PFSK-1 (cell line): Measurements from ENCODE around the gene TMED6.
A peak's percentile ranks its signal among the peaks of the same experiment; 100 is the strongest.

Experiments used
- FOXP2 ChIP-seq: optimal IDR thresholded peaks from 2 replicates; pipeline ENCODE3; 2011; ENCODE audit warnings: borderline replicate concordance, control low read depth, inconsistent platforms; ENCODE audit not compliant: insufficient read depth; ENCODE audit errors: extremely low read length, extremely low read depth
- POLR2AphosphoS5 ChIP-seq: IDR thresholded peaks from 2 replicates; pipeline ENCODE4 v1.6.1; 2012; ENCODE audit warnings: low read depth, mild to moderate bottlenecking, control low read depth, low read length, moderate library complexity
- REST ChIP-seq, 2 experiments: IDR thresholded peaks; 2 replicates each; pipeline versions ENCODE4 v1.6.1 to v1.8.0; 2011 to 2012; ENCODE audit warnings: low read depth in 2 of 2, low read length in 2 of 2, control low read depth in 1 of 2, inconsistent platforms in 1 of 2, mild to moderate bottlenecking in 1 of 2, moderate library complexity in 1 of 2; ENCODE audit not compliant: insufficient read depth in 1 of 2
- SIN3A ChIP-seq: IDR thresholded peaks from 2 replicates; pipeline ENCODE4 v1.6.1; 2012; ENCODE audit warnings: mild to moderate bottlenecking, low read length, moderate library complexity, borderline replicate concordance; ENCODE audit not compliant: insufficient read depth
- TAF1 ChIP-seq: IDR thresholded peaks from 2 replicates; pipeline ENCODE4 v1.6.1; 2012; ENCODE audit warnings: low read length, control low read depth, borderline replicate concordance; ENCODE audit not compliant: insufficient read depth

Gene TMED6

GRCh38 chr16:69325784-69326171 lies 25.8 kb downstream of the TMED6 start:
- TF ChIP-seq FOXP2 (no peak), TAF1 (no peak), SIN3A (no peak), POLR2AphosphoS5 (no peak), REST (IDR thresholded peaks at IDR 0.05; ENCODE audit: insufficient read depth in 1 of 2, low read depth in 2 of 2, low read length in 2 of 2) (no peak)

GRCh38 chr16:69324585-69325253 lies 26.9 kb downstream of the TMED6 start:
- TF ChIP-seq POLR2AphosphoS5 (no peak), TAF1 (no peak), FOXP2 (no peak), SIN3A (no peak), REST (IDR thresholded peaks at IDR 0.05; ENCODE audit: insufficient read depth in 1 of 2, low read depth in 2 of 2, low read length in 2 of 2) (no peak)

- TF ChIP-seq REST (IDR thresholded peaks at IDR 0.05; ENCODE audit: insufficient read depth in 1 of 2, low read depth in 2 of 2, low read length in 2 of 2) (no peak), POLR2AphosphoS5 (0 out of 2 replicates have a peak, but pooled peaks have one; percentile 18)
These were observed 27.5 kb downstream of the TMED6 start for GRCh38 chr16:69324013-69324531.

GRCh38 chr16:69323415-69323814 lies 28.2 kb downstream of the TMED6 start:
- no peak for TF ChIP-seq FOXP2
- TF ChIP-seq SIN3A, result no peak
- no peak for TF ChIP-seq TAF1
- TF ChIP-seq REST (IDR thresholded peaks at IDR 0.05; ENCODE audit: insufficient read depth in 1 of 2, low read depth in 2 of 2, low read length in 2 of 2), result no peak
- TF ChIP-seq POLR2AphosphoS5, result no peak; the same call in 1 of the 2 replicates
